GM23248 (cell line): ENCODE results near the gene IGFL1. TPM values are rescaled to one million over a fixed set of nuclear protein-coding genes. Genes with fewer than 3 reads are reported as not detected.
"Not testable (repeated sequence)": the region's sequence is repeated elsewhere in the genome, so short reads cannot be mapped to it uniquely, and the experiment has no call there.

Experiments
- DNase-seq: peaks from one replicate; pipeline ENCODE4 v3.0.0-alpha.2; 2015
- H2AFZ ChIP-seq: fragments of 200-600 bp; sonication (generic); 2 replicates; pipeline ENCODE4 v1.6.1; 2016; ENCODE audit warnings: antibody characterized with exemption
- H3F3A ChIP-seq: fragments of 200-600 bp; sonication (generic); 2 replicates; pipeline ENCODE4 v1.6.1; 2016; ENCODE audit warnings: mild to moderate bottlenecking, antibody characterized with exemption, mixed run types; ENCODE audit not compliant: insufficient read depth
- H3K27ac ChIP-seq: fragments of 200-600 bp; sonication (generic); 2 replicates; pipeline ENCODE4 v1.5.1; 2016; ENCODE audit warnings: mild to moderate bottlenecking
- H3K27me3 ChIP-seq: fragments of 200-600 bp; sonication (generic); replicated peaks from 2 replicates; pipeline ENCODE4 v1.6.1; 2016; ENCODE audit warnings: mild to moderate bottlenecking; ENCODE audit not compliant: insufficient read depth
- H3K36me3 ChIP-seq: fragments of 200-600 bp; sonication (generic); 2 replicates; pipeline ENCODE4 v1.6.1; 2016; ENCODE audit warnings: low read depth, mild to moderate bottlenecking
- H3K4me1 ChIP-seq: fragments of 200-600 bp; sonication (generic); 2 replicates; pipeline ENCODE4 v1.6.1; 2016; ENCODE audit warnings: mild to moderate bottlenecking; ENCODE audit not compliant: insufficient read depth
- H3K4me2 ChIP-seq: fragments of 200-600 bp; sonication (generic); one replicate; pipeline ENCODE4 v1.6.1; 2016; ENCODE audit warnings: mild to moderate bottlenecking; ENCODE audit not compliant: unreplicated experiment
- H3K4me3 ChIP-seq: fragments of 200-600 bp; sonication (generic); 2 replicates; pipeline ENCODE4 v1.5.1; 2016; ENCODE audit warnings: mild to moderate bottlenecking
- H3K79me2 ChIP-seq: fragments of 200-600 bp; sonication (generic); 2 replicates; pipeline ENCODE4 v1.6.1; 2016; ENCODE audit warnings: mild to moderate bottlenecking; ENCODE audit not compliant: insufficient read depth
- H3K9ac ChIP-seq: fragments of 200-600 bp; sonication (generic); 2 replicates; pipeline ENCODE4 v1.6.1; 2016; ENCODE audit warnings: mild to moderate bottlenecking
- H3K9me2 ChIP-seq: fragments of 200-600 bp; sonication (generic); 2 replicates; pipeline ENCODE4 v1.6.1; 2016; ENCODE audit warnings: mixed run types, mild to moderate bottlenecking, moderate library complexity; ENCODE audit not compliant: insufficient read depth
- H3K9me3 ChIP-seq: fragments of 200-600 bp; sonication (generic); one replicate; pipeline ENCODE4 v1.6.1; 2017; ENCODE audit warnings: low read depth
- H4K20me1 ChIP-seq: fragments of 200-600 bp; sonication (generic); 2 replicates; pipeline ENCODE4 v1.6.0; 2016; ENCODE audit not compliant: insufficient read depth
- EZH2 ChIP-seq: fragments of 200-600 bp; sonication (generic); IDR thresholded peaks from 2 replicates; pipeline ENCODE4 v1.6.1; 2018; ENCODE audit warnings: antibody characterized with exemption, mild to moderate bottlenecking; ENCODE audit not compliant: insufficient read depth, poor library complexity, severe bottlenecking
- EZH2phosphoT487 ChIP-seq: fragments of 200-600 bp; sonication (generic); IDR thresholded peaks from 2 replicates; pipeline ENCODE4 v1.6.1; 2018; ENCODE audit warnings: antibody characterized with exemption, moderate library complexity, mild to moderate bottlenecking, low read depth; ENCODE audit not compliant: insufficient read depth
- WGBS, 2 experiments: methylation state at CpG; one replicate each; pipeline ENCODE4 v1.1.6; 2015 to 2017; ENCODE audit warnings: low lambda C conversion rate in 2 of 2, low coverage in 1 of 2; ENCODE audit errors: missing lambda C conversion rate in 2 of 2; 5-methylcytosine and 5-hydroxymethylcytosine counted together
- in situ Hi-C: fragments of 300-500 bp; cut with MboI; formaldehyde crosslinking; loops from 2 replicates; pipeline ENCODE4 v1.15.0; 2020
- polyA plus RNA-seq: library from polyadenylated mRNA; unstranded; fragments of >200 nt; fragmentation: Nextera tagmentation; extraction: Ambion mirVana; gene quantifications from 2 replicates; pipeline ENCODE4 v1.2.1, GENCODE V29; 2016
- total RNA-seq: library from RNA; depleted of rRNA; stranded (reverse); fragments of >200 nt; shearing (Covaris generic); gene quantifications from 2 replicates; pipeline ENCODE4 v1.2.3, GENCODE V29; 2014

Gene IGFL1
- total and polyA plus RNA-seq, 2 experiments from 2014 or later, result not detected

DNA sequence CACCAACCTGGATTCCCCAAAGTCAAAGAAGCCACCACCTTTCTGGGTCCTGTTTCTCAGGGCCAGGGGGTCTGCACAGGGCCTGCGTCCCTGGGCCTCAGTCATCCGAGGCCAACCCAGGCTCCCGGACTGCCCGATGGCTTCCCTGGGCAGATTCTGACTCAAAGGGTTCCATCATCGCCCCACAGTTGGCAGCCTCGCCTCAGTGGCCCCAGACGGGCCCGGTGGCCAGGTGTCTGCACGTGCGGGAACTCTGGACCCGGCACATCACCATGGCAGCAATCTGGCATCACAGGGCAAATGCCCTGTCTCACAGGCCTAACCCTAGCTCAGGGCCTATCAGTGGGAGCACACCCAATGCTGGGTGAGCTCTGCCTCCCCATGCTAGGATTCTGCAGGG is 2.9 kb downstream of the IGFL1 start:
- H3K27me3 ChIP-seq, result peaks cover 77% of the 10 kb centered on the region
- H3F3A ChIP-seq, result no peaks in the 10 kb centered on the region
- no peaks in the 10 kb centered on the region for H3K4me1 ChIP-seq
- TF ChIP-seq EZH2phosphoT487 (no peak), EZH2 (no peak)
- no peak overlapping the region for H3K27ac ChIP-seq
- DNase-seq, result no peak
- no peaks in the 10 kb centered on the region for H3K36me3 ChIP-seq
- no peaks in the 10 kb centered on the region for H4K20me1 ChIP-seq
- H3K9me3 ChIP-seq, result no peaks in the 10 kb centered on the region
- H2AFZ ChIP-seq, result no peak overlapping the region
- no peak overlapping the region for H3K4me2 ChIP-seq
- H3K9ac ChIP-seq, result no peak overlapping the region
- in situ Hi-C loops, result no loop called here
- 61 to 65% methylated on average over 11 of the region's 11 CpGs for WGBS, 2 experiments
- H3K9me2 ChIP-seq, result no peaks in the 10 kb centered on the region
- H3K79me2 ChIP-seq, result no peaks in the 10 kb centered on the region
- H3K4me3 ChIP-seq, result no peak overlapping the region

DNA sequence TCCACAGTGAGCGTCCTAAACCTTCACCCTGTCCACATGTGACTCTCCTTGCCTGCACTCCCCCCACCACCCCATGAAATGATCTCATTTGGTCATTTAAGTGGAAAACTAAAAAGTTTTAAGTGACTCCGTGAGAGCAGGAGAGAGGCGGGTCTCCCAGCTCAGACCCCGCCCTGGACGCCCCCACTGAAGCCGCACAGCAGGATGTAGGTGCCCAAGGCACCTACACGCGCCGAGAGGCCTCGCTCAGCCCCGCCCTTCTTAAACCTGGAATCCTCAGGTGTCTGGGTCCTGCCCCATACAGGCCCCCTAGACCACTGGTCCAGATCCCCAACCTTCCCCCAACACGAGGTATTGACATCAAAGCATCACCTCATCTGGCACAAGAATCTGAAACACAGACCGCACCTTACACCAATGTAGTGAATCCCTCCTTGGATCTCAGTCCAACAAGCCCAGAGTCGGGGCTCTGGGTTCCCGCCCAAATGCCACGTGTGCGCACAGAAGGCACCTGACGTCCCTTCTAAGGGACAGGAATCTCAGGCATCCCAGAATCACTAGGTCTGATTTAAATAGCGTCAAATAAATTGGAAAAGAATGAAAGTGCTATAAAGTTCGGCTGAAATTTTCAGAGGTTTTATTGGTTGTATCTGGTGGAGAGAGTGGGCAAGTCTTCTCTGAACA is 3.5 kb downstream of the IGFL1 start:
- H3K9ac ChIP-seq, result no peak overlapping the region
- H3K36me3 ChIP-seq, result no peaks in the 10 kb centered on the region
- no peaks in the 10 kb centered on the region for H3K9me2 ChIP-seq
- H3K4me1 ChIP-seq, result no peaks in the 10 kb centered on the region
- WGBS, 2 experiments, result 66% methylated on average over 20 of the region's 20 CpGs
- no peak overlapping the region for H2AFZ ChIP-seq
- TF ChIP-seq EZH2phosphoT487 (no peak), EZH2 (no peak)
- H3K27ac ChIP-seq, result no peak overlapping the region
- no peaks in the 10 kb centered on the region for H3K79me2 ChIP-seq
- H3K4me2 ChIP-seq, result no peak overlapping the region
- in situ Hi-C loops, result no loop called here
- no peaks in the 10 kb centered on the region for H3F3A ChIP-seq
- H3K9me3 ChIP-seq, result no peaks in the 10 kb centered on the region
- DNase-seq, result no peak
- H3K27me3 ChIP-seq, result peaks cover 76% of the 10 kb centered on the region
- H3K4me3 ChIP-seq, result no peak overlapping the region
- no peaks in the 10 kb centered on the region for H4K20me1 ChIP-seq

- H2AFZ ChIP-seq, H3F3A ChIP-seq, H3K9ac ChIP-seq, in situ Hi-C loops, H3K9me2 ChIP-seq, DNase-seq, H3K4me3 ChIP-seq, H3K36me3 ChIP-seq, H3K27ac ChIP-seq, H3K79me2 ChIP-seq, H3K4me1 ChIP-seq, H3K9me3 ChIP-seq, H3K4me2 ChIP-seq, H4K20me1 ChIP-seq: not testable (repeated sequence)
- H3K27me3 ChIP-seq, result peaks cover 76% of the 10 kb centered on the region
- 41 to 48% methylated on average over 4 of the region's 4 CpGs for WGBS, 2 experiments
Observed at GRCh38 chr19:46233871-46234270, 4.3 kb downstream of the IGFL1 start.

GRCh38 chr19:46238141-46238540 is 8.6 kb downstream of the IGFL1 start:
- peaks cover 82% of the 10 kb centered on the region for H3K27me3 ChIP-seq
- H3K4me2 ChIP-seq, H3F3A ChIP-seq, H3K9ac ChIP-seq, H3K27ac ChIP-seq, H3K4me3 ChIP-seq, H3K9me2 ChIP-seq, H3K79me2 ChIP-seq, DNase-seq, H3K9me3 ChIP-seq, H3K36me3 ChIP-seq, in situ Hi-C loops, H4K20me1 ChIP-seq, H3K4me1 ChIP-seq, H2AFZ ChIP-seq: not testable (repeated sequence)
- WGBS, 2 experiments, result 69 to 79% methylated on average over 2 of the region's 2 CpGs
